Midbrain (tissue), 1 donor: Measurements from ENCODE around the gene BMPR1A.

ENCODE experiments used
- DNase-seq: peaks from one replicate; lab custom pipeline; 2025; lab: John Stamatoyannopoulos, UW

BMPR1A gene

DNA sequence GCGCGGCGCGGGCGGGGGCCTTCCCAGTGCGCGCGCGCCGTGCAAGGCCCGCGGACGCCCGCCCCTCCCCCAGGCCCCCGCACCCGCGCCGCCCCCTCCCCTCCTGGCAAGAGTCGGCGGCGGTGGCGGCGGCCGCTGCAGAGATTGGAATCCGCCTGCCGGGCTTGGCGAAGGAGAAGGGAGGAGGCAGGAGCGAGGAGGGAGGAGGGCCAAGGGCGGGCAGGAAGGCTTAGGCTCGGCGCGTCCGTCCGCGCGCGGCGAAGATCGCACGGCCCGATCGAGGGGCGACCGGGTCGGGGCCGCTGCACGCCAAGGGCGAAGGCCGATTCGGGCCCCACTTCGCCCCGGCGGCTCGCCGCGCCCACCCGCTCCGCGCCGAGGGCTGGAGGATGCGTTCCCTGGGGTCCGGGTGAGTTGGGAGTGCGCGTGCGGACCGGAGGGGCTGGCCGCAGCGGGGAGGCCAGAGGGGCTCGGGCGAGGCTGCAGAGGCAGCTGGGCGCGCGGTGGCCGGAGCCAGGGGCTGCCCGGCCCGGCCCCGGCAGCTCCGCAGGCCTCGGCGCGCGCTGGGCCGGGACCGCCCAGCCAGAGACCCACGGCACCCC, at the start of gene BMPR1A:
Gene BMPR1A (plus strand): TSS at position 109 of the 602 bp plus-strand sequence. CDS start 119,400 bp downstream, outside the sequence.
- no peak for DNase-seq

DNA sequence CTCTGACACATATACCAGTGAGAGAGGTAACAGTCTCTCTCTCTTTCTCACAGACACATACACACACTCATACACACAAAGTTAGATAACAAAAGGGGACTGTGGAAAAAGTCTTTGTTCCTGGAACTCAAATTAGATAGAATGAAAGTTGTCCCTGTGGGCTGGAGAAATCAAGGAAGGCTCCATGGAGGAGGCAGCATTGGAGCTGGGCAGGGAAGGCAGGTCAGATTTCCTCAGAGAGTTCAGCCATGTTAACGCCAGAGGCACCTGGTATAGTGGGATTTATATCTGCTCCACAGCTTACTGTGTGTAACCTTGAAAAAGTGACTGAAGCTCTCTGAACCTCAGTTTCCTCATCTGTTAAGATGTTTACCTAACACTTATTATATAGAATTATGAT, 49.4 kb upstream of the BMPR1A start:
- DNase-seq = no peak

DNA sequence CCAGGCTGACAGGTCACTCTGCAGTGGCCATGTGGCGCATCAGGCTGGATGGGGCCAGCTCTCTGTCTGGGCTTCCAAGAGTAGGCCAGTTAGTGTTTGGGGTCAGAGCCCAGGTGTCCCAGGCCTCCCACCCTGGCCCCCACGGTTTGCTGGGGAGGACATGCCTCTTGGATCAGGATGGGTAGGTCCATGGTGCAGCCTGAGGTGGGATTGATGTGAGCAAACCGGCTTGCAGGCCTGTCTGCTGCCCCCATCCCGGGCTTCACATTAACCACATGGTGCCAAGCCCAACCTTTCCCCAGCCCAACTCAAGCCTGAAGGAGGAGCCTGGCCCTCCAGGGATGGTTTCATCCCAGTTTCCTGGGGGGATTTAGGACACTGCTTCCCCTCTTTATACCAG, 48.9 kb upstream of the BMPR1A start:
- DNase-seq = no peak

DNA sequence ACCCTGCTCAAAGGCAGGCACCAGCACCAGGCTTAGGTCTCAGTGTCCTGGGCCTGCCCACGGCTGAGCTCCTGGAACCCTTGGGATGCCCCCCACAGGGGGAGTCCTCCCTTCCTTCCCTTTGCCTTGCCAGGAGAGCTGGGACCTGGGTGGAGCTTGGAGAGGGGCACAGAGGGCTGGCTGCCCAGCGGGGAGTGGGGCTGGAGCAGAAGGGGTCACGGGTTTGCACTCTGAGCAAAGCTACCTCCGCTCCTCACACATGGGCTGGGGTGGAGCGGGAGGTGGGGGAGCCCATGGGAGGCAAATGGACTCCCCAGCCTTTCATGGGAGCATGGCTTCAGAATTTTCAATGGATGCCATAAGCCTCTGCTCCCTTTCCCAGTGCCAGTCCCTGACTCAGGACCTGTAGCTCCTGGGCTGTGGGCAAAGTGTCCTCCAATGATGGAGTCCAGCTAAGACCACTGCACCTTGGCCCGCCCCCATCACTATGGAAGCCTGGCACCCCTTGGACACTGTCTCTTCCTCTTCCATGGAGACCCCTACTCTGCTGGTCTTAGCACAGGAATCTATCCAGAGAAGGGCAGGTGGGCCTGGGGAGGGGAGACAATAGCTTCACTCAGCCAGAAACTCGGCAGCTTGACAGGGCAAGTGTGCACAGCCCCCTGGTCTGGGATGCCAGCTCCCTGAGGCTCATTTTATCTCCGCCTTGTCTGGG, 48.2 kb upstream of the BMPR1A start:
- no peak for DNase-seq

DNA sequence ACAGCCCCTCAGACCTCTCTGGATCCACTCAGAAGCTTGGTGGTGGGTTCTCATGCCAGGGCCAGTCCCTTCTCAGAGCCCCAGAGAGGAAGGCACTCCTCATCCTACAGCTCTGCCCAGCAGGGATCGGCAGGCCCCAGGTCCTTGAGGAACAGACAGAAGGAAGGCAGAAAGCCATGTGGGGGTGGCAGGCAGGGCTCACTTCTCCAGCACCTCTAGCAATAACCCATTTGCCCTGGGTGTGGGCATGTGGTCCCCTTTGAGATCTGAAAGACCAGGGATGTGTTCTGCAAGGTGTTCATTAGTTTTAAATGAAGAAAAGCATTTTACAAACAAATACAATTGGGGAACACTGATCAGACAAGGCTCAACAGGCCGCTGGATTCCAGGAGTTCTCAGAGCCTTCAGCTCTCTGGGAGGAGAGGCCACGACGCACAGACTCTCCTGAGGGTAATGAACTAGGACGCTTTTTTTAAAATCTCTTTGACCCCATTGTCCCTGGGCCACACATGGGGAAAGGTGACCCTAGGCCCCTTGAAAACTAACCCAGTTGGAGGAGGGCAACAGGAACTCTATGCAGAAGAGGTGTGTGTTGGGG, 47.5 kb upstream of the BMPR1A start:
- no peak for DNase-seq

DNA sequence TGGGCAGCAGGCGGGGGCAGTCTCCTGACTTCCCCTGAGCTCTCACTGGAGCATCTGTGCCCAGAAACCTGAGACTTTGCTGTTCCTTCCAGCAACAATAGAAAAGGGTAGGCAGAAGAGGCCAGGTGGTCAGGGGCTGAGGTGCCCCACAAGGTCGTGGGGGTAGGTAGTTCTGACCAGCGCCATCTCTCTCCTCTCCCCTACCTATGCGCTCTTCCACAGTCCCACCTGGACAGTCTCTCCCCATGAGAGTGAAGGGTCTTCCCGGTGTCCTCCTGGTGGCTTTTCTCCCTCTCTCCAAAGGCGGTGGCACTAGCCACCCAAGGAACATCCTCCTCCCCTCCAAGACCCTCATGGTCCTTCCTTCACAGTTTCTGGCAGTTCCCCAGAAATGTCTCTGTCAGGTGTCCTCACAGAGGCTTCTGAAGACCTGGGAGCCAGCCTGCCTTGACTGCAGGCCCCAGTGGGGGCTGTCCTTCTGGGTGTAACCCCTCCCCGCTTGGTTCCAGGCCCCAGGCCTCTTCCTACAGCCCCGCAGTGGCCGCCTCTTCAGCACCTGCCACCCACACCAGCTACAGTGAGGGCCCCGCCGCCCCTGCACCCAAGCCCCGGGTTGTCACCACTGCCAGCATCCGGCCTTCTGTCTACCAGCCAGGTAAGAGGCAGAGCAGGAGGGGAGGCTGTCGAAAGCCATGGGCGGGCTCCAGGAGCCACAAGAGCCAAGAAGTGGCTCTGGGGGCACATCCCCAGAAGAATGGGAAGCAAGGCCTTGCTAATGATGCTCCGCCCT, 46.8 kb upstream of the BMPR1A start:
- DNase-seq = no peak

DNA sequence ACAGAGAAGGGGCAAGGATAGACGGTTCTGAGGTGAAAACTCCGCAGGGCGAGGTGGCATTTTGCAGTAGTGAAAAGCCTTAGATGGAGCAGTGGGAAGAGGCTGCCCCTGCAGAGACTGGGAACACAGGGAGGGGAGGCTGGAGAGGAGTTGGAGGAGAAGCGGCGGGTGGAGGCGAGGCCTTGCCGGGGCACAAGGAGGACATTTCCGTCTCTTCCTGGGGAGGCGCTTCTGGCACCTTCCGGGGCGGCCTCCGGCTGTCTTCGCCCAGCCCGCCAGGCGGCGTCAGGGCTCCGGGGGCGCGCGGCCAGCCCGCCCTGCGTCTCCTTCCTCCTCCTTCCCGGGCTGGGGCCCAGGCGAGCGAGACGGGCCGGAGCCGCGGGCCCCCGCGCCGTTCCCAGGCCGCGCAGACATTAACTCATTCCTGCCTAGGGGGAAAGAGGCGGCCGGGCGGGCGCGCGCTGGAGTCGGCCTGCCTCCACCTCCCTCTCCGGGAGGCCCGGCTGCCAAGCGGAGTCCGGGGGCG, 45.4 kb upstream of the BMPR1A start:
- peak; percentile 87 for DNase-seq

DNA sequence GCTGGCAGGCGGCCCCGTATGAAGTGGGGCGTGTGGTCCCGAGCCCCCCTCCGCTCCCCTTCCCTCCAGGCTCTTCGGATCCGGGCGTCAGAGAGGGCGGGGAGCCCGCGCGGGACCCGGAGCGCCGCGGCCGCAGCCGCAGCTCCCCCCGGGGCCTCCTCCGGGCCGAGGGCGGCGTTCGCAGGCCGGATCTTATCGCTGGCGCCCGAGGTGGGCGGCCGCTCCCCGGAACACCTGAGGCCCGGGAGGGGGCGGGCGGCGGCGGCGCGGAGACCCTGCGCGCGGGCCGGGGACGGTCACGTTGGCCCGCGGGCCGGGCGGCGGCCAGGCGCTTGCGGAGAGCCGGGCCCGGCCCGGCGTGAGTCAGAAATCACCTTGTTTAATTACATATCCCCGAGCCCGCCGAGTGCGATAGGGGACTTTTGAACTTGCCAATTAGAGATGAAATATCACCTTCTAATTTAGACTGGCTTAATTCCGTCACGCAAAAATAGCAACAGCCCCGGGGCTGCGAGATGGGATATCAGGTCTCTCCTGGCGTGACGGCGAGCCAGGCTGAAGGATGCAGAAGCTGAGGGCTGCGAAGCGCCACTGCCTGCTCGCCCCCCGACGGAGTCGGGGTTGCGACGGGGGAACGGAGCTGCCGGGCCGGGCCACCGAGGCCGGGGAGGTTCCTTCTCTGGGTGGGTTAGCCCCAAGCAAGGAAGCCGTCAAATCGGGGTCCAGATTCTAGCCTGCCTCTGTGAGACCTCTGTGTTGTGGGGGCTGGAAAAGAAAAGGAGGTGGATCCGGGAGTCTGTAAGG, 44.7 kb upstream of the BMPR1A start:
- peak; percentile 50 for DNase-seq

DNA sequence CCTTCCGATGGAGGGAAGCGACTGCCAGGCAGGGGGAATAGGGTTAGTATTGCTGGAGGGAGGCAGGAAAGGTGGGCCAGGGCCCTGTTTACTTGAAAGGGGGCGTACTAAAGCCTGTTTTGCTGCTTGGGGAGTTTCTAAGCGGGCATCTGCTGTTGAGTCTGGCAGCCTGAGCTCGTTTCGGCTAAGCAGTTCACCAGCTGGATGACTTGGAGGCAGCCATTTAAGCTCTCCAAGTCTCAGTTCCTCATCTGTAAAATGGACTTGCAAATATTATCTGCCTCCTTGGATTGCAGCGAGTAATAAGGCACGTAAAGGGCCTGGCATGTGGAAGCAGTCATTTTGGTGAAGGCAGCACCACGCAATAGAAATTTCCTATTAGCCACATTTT, 44.1 kb upstream of the BMPR1A start:
- DNase-seq = peak; percentile 36

DNA sequence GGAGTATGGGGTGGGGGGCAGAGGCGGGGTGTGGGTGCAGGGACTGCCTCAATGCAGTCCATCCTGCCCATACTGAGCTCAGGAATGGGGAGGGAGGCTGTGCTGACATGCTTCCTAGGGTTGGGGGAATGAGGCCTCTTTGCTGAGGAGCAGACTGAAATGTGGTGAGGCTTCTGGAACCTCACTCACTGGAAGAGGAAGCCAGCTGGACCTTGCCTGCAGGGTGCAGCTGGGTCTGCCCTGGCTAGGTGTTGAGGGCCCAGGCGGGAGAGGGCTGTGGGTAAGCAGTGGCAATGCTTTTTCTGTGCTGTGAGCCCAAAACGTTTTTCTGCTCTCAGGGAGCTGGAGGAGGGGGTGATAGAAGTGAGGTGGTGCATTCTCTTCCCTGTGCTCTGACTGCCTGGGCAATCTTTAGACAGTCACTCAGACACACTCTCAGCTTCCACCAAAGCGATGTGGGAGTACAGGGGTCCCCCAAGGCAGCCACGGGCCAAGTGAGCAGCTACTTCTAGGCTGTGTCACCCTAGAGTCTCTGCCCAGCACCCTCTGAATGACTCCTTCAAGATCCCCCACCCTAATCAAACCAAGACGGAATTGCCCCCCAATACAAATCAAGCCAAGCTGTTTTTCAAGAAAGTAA, 41.1 kb upstream of the BMPR1A start:
- no peak for DNase-seq

DNA sequence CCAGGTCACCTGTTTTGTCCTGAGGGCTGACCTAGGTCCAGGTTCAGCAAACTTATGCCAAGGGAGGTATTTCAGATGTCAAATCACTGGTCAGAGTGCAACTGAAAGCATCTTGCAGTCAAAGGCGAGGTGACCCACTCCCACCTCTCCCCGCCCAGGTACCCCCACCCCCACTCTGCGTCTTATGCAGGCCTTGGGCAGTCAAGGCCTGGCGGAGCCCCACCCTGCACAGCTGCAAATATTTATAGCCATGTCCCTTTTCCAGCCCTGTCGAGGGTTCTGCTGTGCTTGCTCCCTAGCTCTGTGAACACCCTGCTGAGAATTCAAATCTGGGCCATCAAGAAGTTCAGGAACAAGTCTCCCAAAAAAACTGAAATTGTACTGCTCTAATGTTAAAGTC, 40.6 kb upstream of the BMPR1A start:
- no peak for DNase-seq

DNA sequence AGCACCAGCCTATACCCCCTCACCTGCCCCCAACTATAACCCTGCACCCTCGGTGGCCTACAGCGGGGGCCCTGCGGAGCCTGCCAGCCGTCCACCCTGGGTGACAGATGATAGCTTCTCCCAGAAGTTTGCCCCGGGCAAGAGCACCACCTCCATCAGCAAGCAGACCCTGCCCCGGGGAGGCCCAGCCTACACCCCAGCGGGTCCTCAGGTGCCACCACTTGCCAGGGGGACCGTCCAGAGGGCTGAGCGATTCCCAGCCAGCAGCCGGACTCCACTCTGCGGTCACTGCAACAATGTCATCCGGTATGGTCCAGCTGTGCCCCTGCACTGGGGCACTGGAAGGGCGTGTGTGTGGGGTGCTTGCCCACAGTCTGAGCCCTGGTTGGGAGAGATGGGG, 40.0 kb upstream of the BMPR1A start:
- no peak for DNase-seq

DNA sequence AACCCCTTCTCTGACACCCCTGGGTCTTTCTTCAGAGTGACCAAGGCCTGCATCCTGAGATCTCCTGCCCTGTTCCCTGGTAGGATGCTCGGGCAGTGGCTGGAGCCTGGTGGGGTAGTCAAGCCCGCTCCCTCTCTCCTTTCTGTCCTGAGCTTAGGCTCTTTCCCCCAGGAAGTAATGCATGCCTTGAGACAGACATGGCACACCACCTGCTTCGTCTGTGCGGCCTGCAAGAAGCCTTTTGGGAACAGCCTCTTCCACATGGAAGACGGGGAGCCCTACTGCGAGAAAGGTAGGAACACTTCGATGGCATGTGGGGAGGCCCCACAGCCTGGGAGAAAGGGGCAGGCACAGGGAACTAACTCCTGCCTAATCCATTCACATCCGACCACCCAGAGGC, 37.9 kb upstream of the BMPR1A start:
- no peak for DNase-seq

DNA sequence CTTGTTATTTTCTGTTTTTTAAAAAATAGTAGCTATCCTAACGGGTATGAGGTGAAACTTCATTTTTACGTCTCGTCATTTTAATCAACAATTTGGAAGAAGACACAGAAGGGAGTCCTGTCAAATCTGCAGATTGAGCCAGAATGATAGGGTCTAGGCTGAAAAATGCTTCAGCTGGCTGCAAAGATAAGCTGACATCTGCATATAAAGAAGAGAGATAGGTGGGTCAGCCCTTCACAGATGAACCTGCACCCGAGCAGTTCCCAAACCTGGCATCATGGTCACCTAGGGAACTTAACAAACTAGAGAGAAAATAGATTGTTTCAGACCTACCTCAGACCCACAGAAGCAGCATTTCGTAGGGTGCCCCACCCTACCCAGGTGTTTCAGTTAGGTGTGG, 35.2 kb upstream of the BMPR1A start:
- DNase-seq = no peak

DNA sequence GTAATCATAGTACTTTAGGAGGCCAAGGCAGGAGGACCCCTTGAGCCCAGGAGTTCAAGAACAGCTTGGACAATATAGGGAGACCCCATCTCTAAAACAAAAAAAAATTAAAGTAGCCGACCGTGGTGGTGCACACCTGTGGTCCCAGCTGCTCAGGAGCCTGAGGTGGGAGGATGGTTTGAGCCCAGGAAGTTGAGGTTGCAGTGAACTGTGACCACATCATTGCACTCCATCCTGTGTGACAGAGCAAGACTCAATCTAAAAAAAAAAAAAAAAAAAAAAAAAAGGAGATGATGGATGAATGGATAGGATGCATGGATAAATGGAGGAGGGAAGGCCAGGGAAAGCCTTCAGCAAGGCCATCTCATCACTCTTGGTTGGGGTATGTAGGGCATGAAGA, 33.4 kb upstream of the BMPR1A start:
- no peak for DNase-seq

DNA sequence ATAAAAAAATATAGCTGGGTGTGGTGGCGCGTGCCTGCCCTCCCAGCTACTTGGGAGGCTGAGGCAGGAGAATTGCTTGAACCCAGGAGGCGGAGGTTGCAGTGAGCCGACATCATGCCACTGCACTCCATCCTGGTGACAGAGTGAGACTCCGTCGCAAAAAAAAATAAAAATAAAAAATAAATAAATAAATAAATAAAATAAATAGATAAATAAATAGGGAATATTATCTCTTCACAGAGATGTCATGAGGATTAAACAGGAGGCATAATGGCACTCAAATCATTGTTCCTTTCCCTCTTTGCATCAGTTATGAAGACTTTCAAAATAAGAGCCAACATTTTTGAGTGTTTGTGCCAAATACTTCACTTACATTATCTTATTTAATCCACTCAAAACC, 32.0 kb upstream of the BMPR1A start:
- no peak for DNase-seq

DNA sequence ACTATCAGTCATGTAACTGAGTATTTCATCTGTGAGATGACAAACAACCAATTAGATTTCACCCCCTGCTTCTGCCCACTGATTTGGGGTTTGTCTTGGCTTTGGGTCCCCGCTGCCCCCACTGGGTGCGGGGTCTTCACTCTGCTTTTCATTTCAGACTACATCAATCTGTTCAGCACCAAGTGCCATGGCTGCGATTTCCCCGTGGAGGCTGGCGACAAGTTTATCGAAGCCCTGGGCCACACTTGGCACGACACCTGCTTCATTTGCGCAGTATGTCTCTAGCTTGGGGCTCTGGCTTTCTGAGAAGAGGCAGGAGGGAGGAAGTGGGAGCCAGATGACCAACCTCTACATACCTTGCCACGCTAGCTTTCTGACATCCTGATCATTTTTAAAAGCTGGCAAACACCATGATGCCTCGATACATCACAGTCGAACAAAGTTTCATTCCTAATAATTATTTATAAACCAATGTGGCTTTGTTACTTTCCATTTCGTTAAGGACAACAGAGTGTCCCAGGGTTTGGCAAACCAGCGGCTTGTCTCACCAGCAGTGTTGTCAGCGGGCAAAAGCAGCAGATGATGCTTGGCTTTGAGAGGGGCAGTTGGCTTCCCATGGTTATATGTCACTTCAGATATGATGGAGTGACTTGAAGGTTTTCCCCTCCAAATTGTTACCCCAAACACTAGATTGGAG, 30.3 kb upstream of the BMPR1A start:
- DNase-seq = no peak

DNA sequence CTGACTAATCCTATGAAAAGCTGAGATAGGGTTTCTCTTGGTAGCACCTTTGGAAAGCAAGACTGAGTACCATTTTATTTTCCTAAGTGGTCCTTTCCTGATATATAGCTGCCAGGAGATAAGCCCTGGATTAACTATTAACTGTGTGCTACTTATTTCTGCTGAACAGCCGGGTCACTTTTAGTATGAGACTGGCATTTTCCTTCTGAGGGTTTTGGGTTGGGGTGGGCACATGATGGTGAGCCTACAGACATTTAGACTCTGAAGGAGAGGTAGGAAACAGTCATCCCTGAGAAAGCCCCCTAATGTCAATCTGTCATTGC, 29.8 kb upstream of the BMPR1A start:
- no peak for DNase-seq

DNA sequence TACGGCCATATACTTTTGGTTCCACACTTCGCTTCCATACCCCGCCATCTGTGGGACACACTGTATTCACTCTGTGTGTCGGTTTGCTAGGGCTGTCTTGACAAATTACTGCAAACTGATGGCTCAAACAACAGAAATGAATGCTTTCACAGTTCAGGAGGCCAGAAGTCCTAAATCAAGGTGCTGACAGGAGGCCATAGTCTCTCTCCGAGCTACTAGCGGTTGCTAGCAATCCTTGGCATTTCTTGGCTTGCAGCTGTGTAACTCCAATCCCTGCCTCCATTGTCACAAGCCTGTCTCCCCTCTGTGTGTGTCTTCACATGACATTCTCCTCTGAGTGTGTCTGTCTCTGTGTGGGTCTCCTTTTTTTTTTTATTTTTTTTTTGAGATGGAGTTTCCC, 28.9 kb upstream of the BMPR1A start:
- DNase-seq = no peak

DNA sequence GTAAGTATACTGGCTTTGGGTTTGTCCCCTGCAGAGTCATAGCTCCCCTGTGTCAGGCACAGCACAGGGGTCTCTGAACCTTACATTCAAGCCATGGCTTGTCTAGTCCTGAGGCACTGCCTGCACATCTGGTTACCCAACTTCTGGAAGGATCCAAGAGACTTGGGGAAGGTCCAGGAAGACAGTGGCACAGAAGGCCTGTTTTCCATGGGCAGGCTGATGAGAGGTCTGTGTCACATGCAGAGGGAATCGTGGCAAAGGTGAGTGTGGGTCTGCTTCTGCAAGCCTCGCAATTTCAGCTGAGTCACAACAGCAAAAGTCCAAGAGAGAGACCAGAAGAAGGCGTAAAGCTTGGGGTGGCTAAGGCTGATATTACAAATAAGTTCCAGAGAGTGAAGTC, 28.4 kb upstream of the BMPR1A start:
- DNase-seq = no peak

DNA sequence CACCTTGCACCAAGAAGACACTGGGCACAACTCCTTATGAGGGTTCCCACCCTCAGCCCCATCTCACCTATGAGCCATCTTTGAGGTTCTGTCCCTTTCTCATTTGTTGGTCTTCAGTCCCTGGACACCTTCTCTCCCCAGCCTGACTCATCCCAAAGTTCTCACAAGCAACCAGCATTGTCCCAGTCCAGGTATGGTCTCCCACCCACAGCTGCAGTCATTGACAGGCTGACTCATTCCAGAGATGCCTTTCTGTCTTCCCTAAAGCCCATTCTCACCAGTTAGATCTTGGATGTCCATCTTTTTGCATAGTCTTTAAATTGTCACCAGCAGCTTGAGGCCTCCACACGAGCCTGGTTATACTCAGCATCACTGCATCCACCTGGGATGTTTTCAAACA, 26.7 kb upstream of the BMPR1A start:
- DNase-seq = no peak
